Stimulated activated CD8-positive, alpha-beta memory T cell treated with anti-CD3 and anti-CD28 coated beads, Interleukin-12 subunit alpha, Interleukin-12 subunit beta, amount 100 ng/mL, for 24 hours (primary cell): ENCODE results near the gene FXYD4.

Source experiments
- DNase-seq: peaks from one replicate; pipeline ENCODE4 v3.0.0-alpha.2; 2020; ENCODE audit errors: extremely low read depth

FXYD4 gene

GRCh38 chr10:43344051-43344450 lies 27.4 kb upstream of the FXYD4 start:
- no peak for DNase-seq

GRCh38 chr10:43347997-43348396 lies 23.4 kb upstream of the FXYD4 start:
- DNase-seq = no peak

- DNase-seq = peak; percentile 55
Measured at GRCh38 chr10:43348511-43349312, 22.7 kb upstream of the FXYD4 start.

- no peak for DNase-seq
Measured at GRCh38 chr10:43350156-43350555, 21.3 kb upstream of the FXYD4 start.

- no peak for DNase-seq
Measured at GRCh38 chr10:43350686-43351085, 20.8 kb upstream of the FXYD4 start.

- no peak for DNase-seq
Measured at GRCh38 chr10:43351301-43351700, 20.1 kb upstream of the FXYD4 start.

- DNase-seq = no peak
Measured at GRCh38 chr10:43352951-43353350, 18.5 kb upstream of the FXYD4 start.

GRCh38 chr10:43353495-43354329 lies 17.7 kb upstream of the FXYD4 start:
- no peak for DNase-seq

GRCh38 chr10:43354330-43354635 lies 17.2 kb upstream of the FXYD4 start:
- no peak for DNase-seq

GRCh38 chr10:43354879-43355380 lies 16.5 kb upstream of the FXYD4 start:
- DNase-seq = no peak

- DNase-seq = no peak
Measured at GRCh38 chr10:43355749-43356371, 15.6 kb upstream of the FXYD4 start.

GRCh38 chr10:43360086-43360485 lies 11.3 kb upstream of the FXYD4 start:
- no peak for DNase-seq

GRCh38 chr10:43361547-43362190 lies 9.8 kb upstream of the FXYD4 start:
- DNase-seq = no peak

GRCh38 chr10:43362191-43362839 lies 9.1 kb upstream of the FXYD4 start:
- peak; percentile 95 for DNase-seq

- no peak for DNase-seq
Measured at GRCh38 chr10:43365001-43365400, 6.4 kb upstream of the FXYD4 start.

- no peak for DNase-seq
Measured at GRCh38 chr10:43369921-43370320, 1.5 kb upstream of the FXYD4 start.

GRCh38 chr10:43370671-43371215 lies 693 bp upstream of the FXYD4 start:
- DNase-seq = no peak

GRCh38 chr10:43372765-43373361 lies 1.4 kb downstream of the FXYD4 start:
- no peak for DNase-seq

- DNase-seq = no peak
Measured at GRCh38 chr10:43373461-43373860, 2.0 kb downstream of the FXYD4 start.

- DNase-seq = no peak
Measured at GRCh38 chr10:43374194-43374593, 2.8 kb downstream of the FXYD4 start.
